NCI-H460 (cell line): ENCODE data around the gene ADH5. TPM values are rescaled to one million over a fixed set of nuclear protein-coding genes. Genes with fewer than 3 reads are reported as not detected.
"Not testable (repeated sequence)": the region's sequence is repeated elsewhere in the genome, so short reads cannot be mapped to it uniquely, and the experiment has no call there.

Experiments used
- DNase-seq: peaks from one replicate; pipeline ENCODE4 v3.0.0-alpha.2; 2016; ENCODE audit warnings: low read depth; ENCODE audit errors: extremely low read depth
- total RNA-seq: library from RNA; depleted of rRNA; stranded (reverse); fragments of >200 nt; shearing (Covaris generic); gene quantifications from 2 replicates; pipeline ENCODE4 v1.2.3, GENCODE V29; 2014

Gene ADH5
- total RNA-seq, 1 experiment from 2014 or later = 92.9 TPM

- peak; percentile 40 for DNase-seq
Measured at GRCh38 chr4:99088023-99088449, 552 bp downstream of the ADH5 start.

DNA sequence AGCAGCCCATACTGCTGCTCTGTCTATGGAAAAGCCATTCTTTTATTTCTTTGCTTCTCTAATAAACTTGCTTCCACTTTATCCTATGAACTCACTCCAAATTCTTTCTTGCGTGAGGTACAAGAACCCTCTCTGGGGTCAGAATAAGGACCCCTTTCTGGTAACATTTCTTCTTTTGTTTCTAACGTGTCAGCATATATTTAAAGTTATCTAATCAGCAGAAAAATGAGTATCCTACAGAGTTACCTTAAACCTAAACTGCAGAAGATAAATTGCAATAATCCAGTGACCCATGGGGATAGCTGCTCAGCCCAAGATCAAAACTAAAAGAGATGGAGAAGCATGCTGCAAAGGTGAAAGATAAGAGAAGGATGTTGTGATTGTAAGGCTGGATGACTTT, 4.0 kb downstream of the ADH5 start:
- DNase-seq = no peak

GRCh38 chr4:99082192-99082591, 6.4 kb downstream of the ADH5 start:
- no peak for DNase-seq

- DNase-seq = not testable (repeated sequence)
Measured at GRCh38 chr4:99080869-99081268, 7.7 kb downstream of the ADH5 start.

- no peak for DNase-seq
Measured at GRCh38 chr4:99079625-99080295, 8.8 kb downstream of the ADH5 start.

DNA sequence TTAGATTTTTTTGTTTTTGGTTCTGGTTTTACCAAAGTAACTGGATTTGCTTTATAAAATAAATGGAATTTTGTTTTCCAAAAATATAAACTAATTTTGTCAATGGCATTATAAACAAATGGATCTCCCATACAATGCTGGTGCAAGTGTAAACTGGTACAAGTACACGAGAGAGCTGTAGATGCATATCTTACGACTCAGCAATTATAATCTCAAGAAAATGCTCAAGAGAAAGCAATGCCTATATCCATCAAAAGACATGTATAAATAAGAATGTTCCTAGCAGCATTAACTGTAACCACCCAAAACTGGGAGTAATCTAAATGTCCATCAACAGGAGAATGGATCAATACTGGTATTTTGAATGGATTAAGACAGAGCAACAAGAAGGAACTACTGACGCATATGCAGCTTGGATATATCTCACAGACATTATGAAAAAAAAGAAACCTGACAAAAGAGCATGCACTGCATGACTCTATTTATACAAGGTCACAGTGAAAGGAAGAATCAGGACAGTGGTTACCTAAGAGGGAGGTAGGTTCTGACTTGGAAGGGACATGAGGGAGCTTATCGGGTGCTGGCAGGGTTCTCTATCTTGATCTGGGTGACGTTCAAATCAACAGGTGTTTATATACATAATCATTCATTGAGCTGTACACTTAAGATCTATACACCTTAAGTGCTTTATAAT, 9.5 kb downstream of the ADH5 start:
- no peak for DNase-seq

- DNase-seq = no peak
Measured at GRCh38 chr4:99078336-99078735, 10.3 kb downstream of the ADH5 start.

DNA sequence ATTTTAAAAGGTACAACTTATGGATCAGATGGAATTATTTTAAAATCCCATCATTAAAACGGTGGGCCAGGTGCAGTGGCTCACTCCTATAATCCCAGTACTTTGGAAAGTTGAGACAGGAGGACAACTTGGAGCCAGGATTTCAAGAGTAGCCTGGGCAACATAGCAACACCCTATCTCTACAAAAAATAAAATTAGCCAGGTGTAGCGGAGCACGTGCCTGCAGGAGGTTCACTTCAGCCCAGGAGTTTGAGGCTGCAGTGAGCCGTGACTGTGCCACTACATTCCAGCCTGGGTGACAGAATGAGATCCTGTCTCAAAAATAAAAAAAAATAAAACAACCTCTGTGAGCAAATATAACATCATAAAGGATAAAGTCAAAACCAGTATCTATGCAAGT, 11.4 kb downstream of the ADH5 start:
- DNase-seq = no peak

DNA sequence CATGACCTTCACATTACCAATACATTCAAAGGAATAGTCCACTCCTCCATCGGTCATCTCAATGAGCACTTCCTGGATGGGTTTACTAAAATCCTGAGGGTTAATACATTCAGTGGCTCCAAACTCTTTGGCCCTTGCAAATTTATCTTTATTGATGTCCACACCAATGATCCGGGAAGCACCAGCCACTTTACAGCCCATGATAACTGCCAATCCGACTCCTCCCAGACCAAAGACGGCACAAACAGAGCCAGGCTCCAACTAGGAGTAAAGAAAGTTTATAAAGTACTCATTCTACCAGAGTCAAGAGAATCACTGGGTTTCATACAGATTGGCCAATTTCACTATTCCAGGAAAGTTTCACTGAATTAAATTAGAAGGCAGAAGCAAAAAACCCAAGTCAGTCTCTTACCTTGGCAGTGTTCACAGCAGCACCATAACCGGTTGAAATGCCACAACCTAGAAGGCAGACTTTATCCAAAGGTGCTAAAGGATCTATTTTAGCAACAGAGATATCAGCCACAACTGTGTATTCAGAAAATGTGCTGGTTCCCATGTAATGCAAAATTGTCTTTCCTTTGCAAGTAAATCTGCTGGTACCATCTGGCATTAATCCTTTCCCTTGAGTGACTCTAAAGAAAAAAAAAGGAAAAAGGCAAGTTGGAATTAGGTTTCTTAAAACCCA, 12.2 kb downstream of the ADH5 start:
- DNase-seq = no peak

- DNase-seq = no peak
Measured at GRCh38 chr4:99074816-99075215, 13.8 kb downstream of the ADH5 start.

DNA sequence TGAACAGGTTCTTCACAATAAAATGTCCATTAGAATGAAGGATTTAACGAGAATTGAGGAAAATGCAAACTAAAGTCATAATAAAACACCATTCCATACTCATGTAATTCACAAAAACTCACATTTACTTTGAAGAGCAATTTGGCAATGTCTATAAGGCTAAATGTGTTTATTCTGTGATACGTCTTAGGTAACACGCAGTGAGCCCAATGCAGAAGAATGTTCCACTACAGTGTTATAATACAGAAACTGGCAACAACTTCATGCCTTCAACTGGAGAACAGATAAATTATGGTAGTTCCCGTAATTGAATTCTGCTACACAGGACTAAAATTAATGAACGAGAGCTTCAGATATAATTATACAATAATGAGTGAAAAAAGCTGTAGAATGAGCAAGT, 17.4 kb downstream of the ADH5 start:
- DNase-seq = no peak

GRCh38 chr4:99067617-99068016, 21.0 kb downstream of the ADH5 start:
- DNase-seq = no peak

DNA sequence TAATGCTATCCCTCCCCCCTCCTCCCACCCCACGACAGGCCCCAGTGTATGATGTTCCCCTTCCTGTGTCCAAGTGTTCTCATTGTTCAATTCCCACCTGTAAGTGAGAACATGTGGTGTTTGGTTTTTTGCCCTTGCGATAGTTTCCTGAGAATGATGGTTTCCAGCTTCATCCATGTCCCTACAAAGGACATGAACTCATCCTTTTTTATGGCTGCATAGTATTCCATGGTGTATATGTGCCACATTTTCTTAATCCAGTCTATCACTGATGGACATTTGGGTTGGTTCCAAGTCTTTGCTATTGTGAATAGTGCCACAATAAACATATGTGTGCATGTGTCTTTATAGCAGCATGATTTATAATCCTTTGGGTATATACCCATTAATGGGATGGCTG, 23.1 kb downstream of the ADH5 start:
- DNase-seq = not testable (repeated sequence)

- no peak for DNase-seq
Measured at GRCh38 chr4:99062120-99062519, 26.5 kb downstream of the ADH5 start.

DNA sequence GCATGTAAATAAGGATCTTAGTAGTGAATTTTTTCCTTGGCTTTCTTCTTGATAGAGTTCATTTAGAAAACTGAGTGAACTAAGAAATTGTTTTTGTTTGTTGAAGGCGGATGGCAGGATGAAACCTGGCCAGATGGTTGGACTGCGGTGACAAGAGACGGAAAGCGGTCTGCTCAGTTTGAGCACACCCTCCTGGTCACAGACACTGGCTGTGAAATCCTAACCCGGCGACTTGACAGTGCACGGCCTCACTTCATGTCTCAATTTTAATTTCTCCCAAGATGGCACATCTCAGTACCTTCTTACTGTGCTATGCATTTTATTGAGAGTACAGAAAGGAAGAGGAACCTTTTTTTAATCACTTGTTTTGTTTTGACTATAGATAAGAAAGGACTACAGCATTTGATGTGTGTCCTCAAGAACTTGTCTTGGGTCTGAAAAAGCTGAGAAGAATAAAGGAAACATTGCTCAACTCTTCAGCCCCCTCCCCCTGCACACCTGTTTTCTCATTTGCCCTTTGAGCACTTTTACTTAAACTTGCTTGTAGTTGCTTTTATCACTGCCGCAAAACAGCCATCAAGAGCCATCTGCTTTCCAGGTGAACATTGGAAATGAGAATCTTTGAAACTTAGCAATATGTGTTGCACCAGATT, 27.4 kb downstream of the ADH5 start:
- DNase-seq = no peak

GRCh38 chr4:99059550-99059949, 29.0 kb downstream of the ADH5 start:
- no peak for DNase-seq

- no peak for DNase-seq
Measured at GRCh38 chr4:99058228-99058627, 30.4 kb downstream of the ADH5 start.

DNA sequence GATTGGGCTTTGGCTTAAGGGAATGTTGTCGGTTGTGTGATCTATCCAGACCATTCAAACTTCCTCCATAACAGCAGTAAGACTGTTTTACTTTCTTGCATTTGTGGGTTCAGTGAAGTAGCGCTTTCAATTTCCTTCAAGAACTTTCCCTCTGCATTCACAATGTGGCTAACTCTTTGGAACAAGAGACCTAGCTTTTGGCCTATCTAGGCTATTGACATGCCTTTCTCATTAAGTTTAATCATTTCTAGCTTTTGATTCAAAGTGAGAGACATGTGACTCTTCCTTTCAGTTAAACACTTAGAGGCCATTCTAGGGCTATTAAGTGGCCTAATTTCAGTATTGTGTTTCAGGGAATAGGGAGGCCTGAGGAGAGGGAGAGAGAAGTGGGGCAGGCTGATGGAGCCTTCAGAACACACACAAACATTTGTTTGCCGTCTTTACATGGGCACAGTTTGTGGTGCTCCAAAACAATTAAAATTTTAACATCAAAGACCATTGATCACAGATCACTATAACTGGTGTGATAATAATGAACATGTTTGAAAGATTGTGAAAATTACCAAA, 34.1 kb downstream of the ADH5 start:
- no peak for DNase-seq

GRCh38 chr4:99052902-99053301, 35.7 kb downstream of the ADH5 start:
- DNase-seq = no peak

DNA sequence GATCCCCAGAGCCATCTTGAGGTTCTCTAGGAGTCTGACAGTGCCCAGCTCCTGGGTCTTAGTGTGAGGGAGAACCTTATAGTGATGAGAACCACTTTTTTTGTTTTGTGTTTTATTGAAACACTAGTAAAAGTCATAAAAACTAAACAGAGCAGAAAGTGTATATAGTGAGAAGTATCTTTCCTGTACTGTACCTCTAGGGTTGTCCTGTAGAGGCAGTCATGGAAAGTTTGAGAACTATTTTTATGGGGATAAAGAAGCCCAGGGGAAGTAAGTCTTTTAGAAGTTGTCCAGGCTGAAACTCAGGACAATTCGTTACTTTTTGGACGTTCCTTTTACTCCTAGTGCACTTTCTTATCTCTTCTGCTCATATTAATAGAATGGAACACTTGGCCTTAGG, 40.9 kb downstream of the ADH5 start:
- no peak for DNase-seq

- no peak for DNase-seq
Measured at GRCh38 chr4:99043346-99043745, 45.2 kb downstream of the ADH5 start.
